SU-DHL-6 (cell line): ENCODE data around the gene SRD5A3.
A peak's percentile ranks its signal among the peaks of the same experiment; 100 is the strongest.

ENCODE experiments used
- H2AFZ ChIP-seq: fragments of 200-600 bp; sonication (generic); 2 replicates; pipeline ENCODE4 v1.6.1; 2014; ENCODE audit warnings: low read depth, mild to moderate bottlenecking, moderate library complexity, mixed read lengths, antibody characterized with exemption, low read length; ENCODE audit not compliant: severe bottlenecking
- H3F3A ChIP-seq: fragments of 200-600 bp; shearing (Covaris generic); 2 replicates; pipeline ENCODE4 v1.6.0; 2016; ENCODE audit warnings: antibody characterized with exemption, mild to moderate bottlenecking; ENCODE audit not compliant: insufficient read depth
- H3K27ac ChIP-seq: fragments of 200-600 bp; sonication (generic); 2 replicates; pipeline ENCODE4 v1.5.1; 2016; ENCODE audit warnings: low read depth, mild to moderate bottlenecking, low read length, moderate library complexity, mixed read lengths
- H3K27me3 ChIP-seq: fragments of 200-600 bp; sonication (generic), shearing (Covaris generic); 2 replicates; pipeline ENCODE4 v1.6.0; 2014; ENCODE audit warnings: mild to moderate bottlenecking, low read length
- H3K36me3 ChIP-seq: fragments of 200-600 bp; sonication (generic); 2 replicates; pipeline ENCODE4 v1.6.1; 2014; ENCODE audit warnings: mild to moderate bottlenecking, low read length, mixed read lengths
- H3K4me2 ChIP-seq: fragments of 300-600, 200-600 bp; shearing (Covaris generic), sonication (generic); 2 replicates; pipeline ENCODE4 v1.6.0; 2014; ENCODE audit warnings: low read length, low read depth, mild to moderate bottlenecking; ENCODE audit not compliant: poor library complexity, severe bottlenecking
- H3K4me3 ChIP-seq: fragments of 200-600 bp; sonication (generic); 2 replicates; pipeline ENCODE4 v1.5.1; 2014; ENCODE audit warnings: antibody characterized with exemption, low read length, mild to moderate bottlenecking, mixed read lengths; ENCODE audit not compliant: insufficient read depth, poor library complexity, severe bottlenecking
- H3K79me2 ChIP-seq: fragments of 200-600 bp; sonication (generic); 2 replicates; pipeline ENCODE4 v1.6.1; 2014; ENCODE audit warnings: mild to moderate bottlenecking, low read length, moderate library complexity; ENCODE audit not compliant: insufficient read depth
- H3K9ac ChIP-seq: fragments of 200-600 bp; sonication (generic); 2 replicates; pipeline ENCODE4 v1.7.0; 2014; ENCODE audit warnings: mild to moderate bottlenecking, low read length
- H3K9me2 ChIP-seq: fragments of 200-600 bp; sonication (generic); replicated peaks from 2 replicates; pipeline ENCODE4 v1.6.1; 2014; ENCODE audit warnings: low read length; ENCODE audit not compliant: insufficient read depth
- H3K9me3 ChIP-seq: fragments of 200-600 bp; sonication (generic); 2 replicates; pipeline ENCODE4 v1.6.1; 2014; ENCODE audit warnings: low read length, mixed read lengths; ENCODE audit not compliant: insufficient read depth
- H4K20me1 ChIP-seq: fragments of 200-600 bp; sonication (generic); 2 replicates; pipeline ENCODE4 v1.6.1; 2014; ENCODE audit warnings: low read depth, mild to moderate bottlenecking, antibody characterized with exemption, low read length, moderate library complexity, mixed read lengths
- CTCF ChIP-seq: fragments of 200-600 bp; sonication (generic); IDR thresholded peaks from one replicate; pipeline ENCODE4 v1.5.1; 2017; ENCODE audit warnings: antibody characterized with exemption, mild to moderate bottlenecking, low read length, moderate library complexity; ENCODE audit not compliant: insufficient read depth, poor library complexity, severe bottlenecking
- EZH2phosphoT487 ChIP-seq: fragments of 200-600 bp; sonication (generic), shearing (Covaris generic); conservative IDR thresholded peaks from 2 replicates; pipeline ENCODE4 v1.6.1; 2018; ENCODE audit warnings: mild to moderate bottlenecking, antibody characterized with exemption, low read length, moderate library complexity, mixed read lengths

SRD5A3 gene

DNA sequence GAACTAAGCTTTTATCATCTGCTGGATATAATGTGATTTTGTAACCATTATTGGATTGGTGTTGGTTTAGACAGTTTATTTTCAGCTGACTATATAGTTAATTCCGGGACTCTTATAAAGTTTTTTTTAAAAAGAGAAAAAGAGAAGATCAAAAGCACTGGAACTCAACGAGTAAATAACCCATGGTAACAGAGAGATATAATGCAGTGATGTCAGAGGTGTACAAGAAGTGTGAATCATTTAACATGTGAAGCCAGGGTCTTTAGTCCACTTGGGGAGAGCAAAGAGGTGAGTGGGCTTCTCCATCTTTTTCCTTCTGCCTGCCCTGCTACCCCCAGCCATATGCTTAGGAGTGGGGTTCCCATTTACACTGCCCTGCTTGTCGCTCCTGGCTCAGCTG lies 52.9 kb downstream of the SRD5A3 start:
- Histone ChIP-seq H3K4me2 (peak overlapping the region; percentile 84), H3K4me3 (peak overlapping the region; percentile 85), H3K9ac (peak overlapping the region; percentile 84; the same call in 1 of the 2 replicates), H3K9me2 (no peaks in the 10 kb centered on the region), H3K27ac (no peak overlapping the region), H3K79me2 (peaks cover 63% of the 10 kb centered on the region), H2AFZ (no peak overlapping the region), H3F3A (no peaks in the 10 kb centered on the region; the same call in 1 of the 2 replicates), H3K36me3 (no peaks in the 10 kb centered on the region), H4K20me1 (peaks cover 9% of the 10 kb centered on the region; the same call in 1 of the 2 replicates), H3K9me3 (no peaks in the 10 kb centered on the region), H3K27me3 (no peaks in the 10 kb centered on the region)
- TF ChIP-seq EZH2phosphoT487, result no peak
- TF ChIP-seq CTCF, result no peak

- Histone ChIP-seq H3K27ac (no peak overlapping the region), H3K9ac (no peak overlapping the region), H3F3A (no peaks in the 10 kb centered on the region), H3K4me3 (no peak overlapping the region), H2AFZ (no peak overlapping the region), H4K20me1 (peaks cover 9% of the 10 kb centered on the region; the same call in 1 of the 2 replicates), H3K27me3 (no peaks in the 10 kb centered on the region), H3K36me3 (no peaks in the 10 kb centered on the region), H3K4me2 (peak overlapping the region; percentile 84), H3K9me3 (no peaks in the 10 kb centered on the region), H3K79me2 (peaks cover 68% of the 10 kb centered on the region), H3K9me2 (no peaks in the 10 kb centered on the region)
- TF ChIP-seq CTCF, result no peak
- no peak for TF ChIP-seq EZH2phosphoT487
Observed at GRCh38 chr4:55399581-55399980, 53.5 kb downstream of the SRD5A3 start.

DNA sequence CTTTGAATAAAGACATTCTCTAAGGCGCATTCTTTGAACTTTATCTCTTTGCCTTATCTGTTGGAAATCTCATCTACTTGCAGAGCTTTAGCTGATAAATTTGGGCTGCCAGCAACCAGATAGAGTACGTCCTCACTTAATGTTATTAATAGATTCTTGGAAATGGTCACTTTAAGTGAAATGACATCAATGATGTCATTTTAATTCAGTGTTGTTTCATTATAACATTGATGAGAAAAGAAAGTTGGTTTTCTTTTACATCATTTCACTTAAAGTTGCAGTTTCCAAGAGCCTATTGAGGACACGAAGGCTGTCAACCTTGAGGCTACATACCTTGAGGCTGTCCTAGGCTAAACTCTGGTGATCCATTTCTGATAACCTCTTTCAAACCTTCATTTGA lies 59.0 kb downstream of the SRD5A3 start:
- Histone ChIP-seq H2AFZ (no peak overlapping the region), H3F3A (no peaks in the 10 kb centered on the region), H3K9me3 (no peaks in the 10 kb centered on the region), H3K4me3 (no peak overlapping the region), H3K27ac (no peak overlapping the region), H3K27me3 (no peaks in the 10 kb centered on the region), H3K9ac (no peak overlapping the region), H3K36me3 (no peaks in the 10 kb centered on the region), H4K20me1 (no peaks in the 10 kb centered on the region), H3K79me2 (peaks cover 84% of the 10 kb centered on the region), H3K9me2 (no peaks in the 10 kb centered on the region), H3K4me2 (no peak overlapping the region)
- no peak for TF ChIP-seq EZH2phosphoT487
- no peak for TF ChIP-seq CTCF
